ENCODE measurements around the gene STK32A.
"Not testable (repeated sequence)": the region's sequence is repeated elsewhere in the genome, so short reads cannot be mapped to it uniquely, and the experiment has no call there.

The STK32A gene

GRCh38 chr5:147234825-147235635 is at the start of gene STK32A:
STK32A (plus strand) TSS chr5:147235026; CDS start chr5:147239635, 4,609 bp downstream.
- peak; percentile 74 for DNase-seq

- no peak for DNase-seq
These were observed 47.7 kb upstream of the STK32A start for GRCh38 chr5:147187099-147187540.

GRCh38 chr5:147188200-147189108 is 46.4 kb upstream of the STK32A start:
- peak; percentile 57 for DNase-seq

GRCh38 chr5:147189109-147189424 is 45.8 kb upstream of the STK32A start:
- DNase-seq: no peak

- DNase-seq: no peak
These were observed 44.5 kb upstream of the STK32A start for GRCh38 chr5:147190331-147190730.

- no peak for DNase-seq
These were observed 41.7 kb upstream of the STK32A start for GRCh38 chr5:147193123-147193522.

- DNase-seq: no peak
These were observed 34.8 kb upstream of the STK32A start for GRCh38 chr5:147200004-147200403.

GRCh38 chr5:147203213-147203612 is 31.6 kb upstream of the STK32A start:
- no peak for DNase-seq

- no peak for DNase-seq
These were observed 30.2 kb upstream of the STK32A start for GRCh38 chr5:147204576-147204975.

GRCh38 chr5:147208134-147208533 is 26.7 kb upstream of the STK32A start:
- DNase-seq: no peak

- DNase-seq: no peak
These were observed 18.2 kb upstream of the STK32A start for GRCh38 chr5:147216552-147217154.

- DNase-seq: no peak
These were observed 11.5 kb upstream of the STK32A start for GRCh38 chr5:147223343-147223742.

- DNase-seq: peak; percentile 49
These were observed 10.7 kb upstream of the STK32A start for GRCh38 chr5:147223948-147224791.

GRCh38 chr5:147225938-147226337 is 8.9 kb upstream of the STK32A start:
- DNase-seq: no peak

- no peak for DNase-seq
These were observed 8.3 kb upstream of the STK32A start for GRCh38 chr5:147226512-147226911.

- peak; percentile 22 for DNase-seq
These were observed 494 bp upstream of the STK32A start for GRCh38 chr5:147234239-147234824.

GRCh38 chr5:147240266-147240985 is 5.6 kb downstream of the STK32A start:
- no peak for DNase-seq

GRCh38 chr5:147243238-147243637 is 8.4 kb downstream of the STK32A start:
- not testable (repeated sequence) for DNase-seq

- no peak for DNase-seq
These were observed 10.7 kb downstream of the STK32A start for GRCh38 chr5:147245381-147246165.

GRCh38 chr5:147248561-147248960 is 13.7 kb downstream of the STK32A start:
- no peak for DNase-seq

- no peak for DNase-seq
These were observed 25.0 kb downstream of the STK32A start for GRCh38 chr5:147259837-147260236.
